Urinary bladder (tissue), 4 donors: ENCODE data around the gene OR56A1. TPM values are rescaled to one million over a fixed set of nuclear protein-coding genes. Genes with fewer than 3 reads are reported as not detected.
"Not testable (repeated sequence)": the region's sequence is repeated elsewhere in the genome, so short reads cannot be mapped to it uniquely, and the experiment has no call there.

Experiments used
- DNase-seq: peaks from one replicate; pipeline ENCODE4 v3.0.0-alpha.2; 2015; ENCODE audit errors: extremely low spot score
- H3K27ac ChIP-seq: one replicate; pipeline ENCODE4 v1.5.1; 2013; ENCODE audit warnings: low read depth, mild to moderate bottlenecking, moderate library complexity
- H3K36me3 ChIP-seq: one replicate; pipeline ENCODE4 v1.6.1; 2013; ENCODE audit warnings: mild to moderate bottlenecking, moderate library complexity; ENCODE audit not compliant: insufficient read depth
- H3K4me1 ChIP-seq: one replicate; pipeline ENCODE4 v1.6.1; 2013; ENCODE audit warnings: mild to moderate bottlenecking, moderate library complexity; ENCODE audit not compliant: insufficient read depth
- H3K4me3 ChIP-seq: one replicate; pipeline ENCODE4 v1.5.1; 2013; ENCODE audit warnings: low read depth, low read length
- WGBS: extraction: QIAGEN DNeasy Blood & Tissue Kit; methylation state at CpG from one replicate; pipeline ENCODE4 v1.1.7; 2013; 5-methylcytosine and 5-hydroxymethylcytosine counted together
- polyA plus RNA-seq: library from polyadenylated mRNA; stranded (reverse); fragments of 200-250 nt; gene quantifications from one replicate; pipeline ENCODE4 v1.2.3, GENCODE V29; 2013
- total RNA-seq: library from RNA; depleted of rRNA; stranded (reverse); fragments of >200 nt; gene quantifications from one replicate; pipeline ENCODE4 v1.2.3, GENCODE V29; 2014
- donor health status: healthy with polysubstance abuse.
- donor health status: healthy.

Gene OR56A1, protein sequence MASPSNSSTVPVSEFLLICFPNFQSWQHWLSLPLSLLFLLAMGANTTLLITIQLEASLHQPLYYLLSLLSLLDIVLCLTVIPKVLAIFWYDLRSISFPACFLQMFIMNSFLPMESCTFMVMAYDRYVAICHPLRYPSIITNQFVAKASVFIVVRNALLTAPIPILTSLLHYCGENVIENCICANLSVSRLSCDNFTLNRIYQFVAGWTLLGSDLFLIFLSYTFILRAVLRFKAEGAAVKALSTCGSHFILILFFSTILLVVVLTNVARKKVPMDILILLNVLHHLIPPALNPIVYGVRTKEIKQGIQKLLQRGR
- total RNA-seq: 0.05 TPM
- not detected for polyA plus RNA-seq

GRCh38 chr11:6030708-6031405, at the start of gene OR56A1:
Gene OR56A1, minus strand, starts transcription at chr11:6030758. Its CDS starts 3,066 bp downstream, at chr11:6027692.
- no peaks in the 10 kb centered on the region for H3K36me3 ChIP-seq
- DNase-seq: no peak
- no peak within 1 kb of the TSS for H3K27ac ChIP-seq
- no peaks in the 10 kb centered on the region for H3K4me1 ChIP-seq
- no peak within 1 kb of the TSS for H3K4me3 ChIP-seq
- WGBS: 82% methylated on average over 1 of the region's 1 CpG

GRCh38 chr11:6079463-6079862, 48.9 kb upstream of the OR56A1 start:
- Histone ChIP-seq H3K4me3 (no peak overlapping the region), H3K27ac (no peak overlapping the region), H3K4me1 (no peaks in the 10 kb centered on the region), H3K36me3 (no peaks in the 10 kb centered on the region)
- WGBS: 60% methylated on average over 4 of the region's 4 CpGs
- DNase-seq: no peak

DNA sequence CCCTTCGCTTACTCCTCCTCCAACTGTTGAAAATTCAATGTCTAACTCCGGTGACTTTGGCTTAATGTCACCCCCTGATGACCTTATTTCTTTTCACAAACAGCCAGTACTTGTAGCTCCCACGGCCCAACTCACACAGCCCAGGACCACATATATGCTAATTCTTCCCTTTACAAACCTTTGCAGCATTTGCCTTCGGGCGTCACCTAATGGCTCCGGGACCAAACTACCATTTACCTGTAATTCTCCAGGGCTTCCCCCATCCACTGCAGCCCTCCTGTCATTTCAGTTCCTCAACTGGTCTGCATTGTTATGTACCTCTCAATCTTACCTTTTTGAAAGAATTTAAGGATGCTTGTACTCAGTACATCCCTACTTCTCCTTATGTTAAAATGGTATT, 47.2 kb upstream of the OR56A1 start:
- WGBS: 91% methylated on average over 6 of the region's 6 CpGs
- Histone ChIP-seq H3K4me3 (no peak overlapping the region), H3K27ac (no peak overlapping the region), H3K4me1 (no peaks in the 10 kb centered on the region), H3K36me3 (no peaks in the 10 kb centered on the region)
- DNase-seq: no peak

DNA sequence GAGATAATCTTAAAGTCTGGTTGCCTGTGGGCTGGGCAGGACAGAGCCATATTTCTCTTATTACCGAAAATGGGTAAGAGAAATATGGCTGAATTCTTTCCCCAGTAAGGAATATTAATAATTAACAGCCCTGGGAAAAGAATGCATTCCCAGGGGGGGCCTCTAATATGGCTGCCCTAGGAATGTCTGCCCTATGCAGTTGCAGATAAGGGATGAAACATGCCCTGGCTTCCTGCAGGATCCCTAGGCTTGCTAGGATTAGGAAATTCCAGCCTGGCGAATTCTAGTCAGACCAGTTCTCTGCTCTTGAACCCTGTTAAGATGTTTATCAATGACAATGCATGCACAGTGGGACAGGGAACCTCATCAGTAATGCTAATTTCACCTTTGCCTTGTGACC, 45.9 kb upstream of the OR56A1 start:
- WGBS: 81% methylated on average over 2 of the region's 2 CpGs
- not testable (repeated sequence) for DNase-seq, H3K27ac ChIP-seq, H3K4me1 ChIP-seq, H3K4me3 ChIP-seq, H3K36me3 ChIP-seq

- no peaks in the 10 kb centered on the region for H3K36me3 ChIP-seq
- H3K27ac ChIP-seq: no peak overlapping the region
- H3K4me1 ChIP-seq: no peaks in the 10 kb centered on the region
- no peak for DNase-seq
- WGBS: 57% methylated on average over 4 of the region's 4 CpGs
- H3K4me3 ChIP-seq: no peak overlapping the region
These were observed 36.9 kb upstream of the OR56A1 start for GRCh38 chr11:6067502-6067901.

DNA sequence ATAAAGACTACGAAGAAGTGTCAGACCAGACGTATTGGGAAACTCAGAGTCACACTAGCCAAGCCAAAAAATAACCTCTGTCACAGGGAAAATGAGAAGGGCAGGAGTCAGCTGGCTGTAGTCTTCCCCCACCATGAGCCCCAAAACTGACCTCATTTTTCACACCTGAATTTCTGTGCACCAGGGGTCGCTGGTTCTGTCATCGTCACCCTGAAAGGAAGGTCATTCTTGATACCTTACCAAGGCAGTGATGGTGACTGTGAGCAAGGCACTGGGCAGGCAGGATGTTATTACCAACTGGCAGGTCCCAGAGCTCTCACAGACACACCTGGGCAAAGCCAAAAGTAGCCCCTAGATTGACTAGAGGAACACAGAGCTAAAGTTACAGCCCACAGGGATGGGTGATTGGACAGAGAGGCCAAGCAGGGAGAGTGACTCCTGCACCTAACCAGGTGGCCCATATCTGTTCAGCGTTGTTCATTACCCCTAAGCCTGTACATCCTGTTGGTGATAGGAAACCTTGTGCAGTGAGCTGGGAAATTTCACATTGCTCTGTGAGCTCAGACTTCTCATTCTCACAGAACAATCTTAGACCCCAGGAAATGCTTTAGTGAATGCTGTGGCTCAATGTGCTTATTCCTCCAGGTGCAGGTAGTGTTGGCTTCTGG, 32.3 kb upstream of the OR56A1 start:
- Histone ChIP-seq H3K27ac (no peak overlapping the region), H3K4me3 (no peak overlapping the region), H3K4me1 (no peaks in the 10 kb centered on the region), H3K36me3 (no peaks in the 10 kb centered on the region)
- no peak for DNase-seq
- 59% methylated on average over 5 of the region's 5 CpGs for WGBS

- WGBS: 47% methylated on average over 3 of the region's 3 CpGs
- Histone ChIP-seq H3K36me3 (no peaks in the 10 kb centered on the region), H3K27ac (no peak overlapping the region), H3K4me3 (no peak overlapping the region), H3K4me1 (no peaks in the 10 kb centered on the region)
- DNase-seq: no peak
These were observed 30.9 kb upstream of the OR56A1 start for GRCh38 chr11:6061475-6061874.

- Histone ChIP-seq H3K4me1 (no peaks in the 10 kb centered on the region), H3K36me3 (no peaks in the 10 kb centered on the region), H3K27ac (no peak overlapping the region), H3K4me3 (no peak overlapping the region)
- 80% methylated on average over 8 of the region's 8 CpGs for WGBS
- no peak for DNase-seq
These were observed 26.9 kb upstream of the OR56A1 start for GRCh38 chr11:6057452-6057851.

GRCh38 chr11:6055569-6055968, 25.0 kb upstream of the OR56A1 start:
- Histone ChIP-seq H3K27ac (no peak overlapping the region), H3K4me3 (no peak overlapping the region), H3K4me1 (no peaks in the 10 kb centered on the region), H3K36me3 (no peaks in the 10 kb centered on the region)
- no peak for DNase-seq

DNA sequence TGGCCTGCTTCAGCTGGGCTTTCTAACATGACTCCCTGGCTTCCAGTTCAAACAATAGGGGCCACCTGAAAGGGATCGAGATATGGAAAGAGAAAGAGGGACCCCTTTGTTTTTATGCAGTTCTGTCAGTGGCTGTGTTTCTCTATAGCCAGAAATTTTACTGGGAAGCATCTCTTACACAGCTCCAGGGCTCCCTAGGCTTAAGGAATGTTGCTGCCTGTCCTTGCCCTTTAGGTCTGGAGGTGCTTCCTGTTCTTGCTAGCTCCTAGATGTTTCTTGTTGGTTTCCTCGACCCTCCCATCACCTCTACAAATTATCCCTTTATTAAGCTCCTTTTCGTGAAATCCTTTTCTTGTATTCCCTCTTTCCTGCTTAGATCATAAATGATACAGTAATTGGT, 21.8 kb upstream of the OR56A1 start:
- Histone ChIP-seq H3K27ac (no peak overlapping the region), H3K4me1 (no peaks in the 10 kb centered on the region), H3K4me3 (no peak overlapping the region), H3K36me3 (no peaks in the 10 kb centered on the region)
- WGBS: 56% methylated on average over 3 of the region's 3 CpGs
- no peak for DNase-seq

DNA sequence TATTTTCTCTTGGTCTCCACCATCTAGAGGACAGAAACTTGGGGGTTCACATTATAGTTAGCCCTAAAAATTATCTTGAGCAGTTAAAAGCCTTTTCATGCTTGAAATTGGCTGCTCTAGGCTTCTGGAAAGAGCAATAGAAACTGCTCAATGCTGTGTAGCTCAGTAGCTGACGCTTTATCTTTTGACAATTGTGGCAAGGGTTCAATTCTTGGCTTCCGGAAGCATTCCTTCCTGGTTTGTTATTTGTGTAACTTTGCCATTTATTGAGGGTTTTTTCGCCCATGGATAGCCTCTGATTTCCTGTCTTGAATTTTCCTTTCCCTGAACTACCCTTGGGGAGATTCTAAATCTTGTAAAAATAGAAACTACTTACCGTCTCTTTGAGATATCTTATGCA, 10.3 kb upstream of the OR56A1 start:
- H3K4me3 ChIP-seq: no peak overlapping the region
- WGBS: 30% methylated on average over 4 of the region's 4 CpGs

DNA sequence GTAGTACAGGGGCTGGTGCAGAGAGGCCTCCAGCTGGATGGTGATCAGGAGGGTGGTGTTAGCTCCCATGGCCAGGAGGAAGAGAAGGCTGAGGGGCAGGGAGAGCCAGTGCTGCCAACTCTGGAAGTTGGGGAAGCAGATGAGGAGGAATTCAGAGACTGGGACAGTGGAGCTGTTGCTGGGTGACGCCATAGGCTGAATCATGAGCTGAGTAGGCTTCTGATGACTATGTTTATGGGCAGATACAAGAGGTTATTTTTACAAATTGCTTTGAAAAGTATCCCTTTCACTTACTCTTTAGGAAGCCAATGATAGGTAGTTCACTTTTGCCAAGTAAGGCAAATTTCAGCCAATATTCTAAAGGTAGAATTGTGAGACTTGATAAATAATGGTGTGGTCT, 3.1 kb downstream of the OR56A1 start:
- no peak for DNase-seq
- WGBS: 89% methylated on average over 1 of the region's 1 CpG
- Histone ChIP-seq H3K36me3 (no peaks in the 10 kb centered on the region), H3K4me3 (no peak overlapping the region), H3K27ac (no peak overlapping the region), H3K4me1 (no peaks in the 10 kb centered on the region)

More for the DNA sequence above, 10.3 kb upstream of the OR56A1 start:
- H3K4me1 ChIP-seq: no peaks in the 10 kb centered on the region
- no peaks in the 10 kb centered on the region for H3K36me3 ChIP-seq
- H3K27ac ChIP-seq: no peak overlapping the region
- DNase-seq: no peak

DNA sequence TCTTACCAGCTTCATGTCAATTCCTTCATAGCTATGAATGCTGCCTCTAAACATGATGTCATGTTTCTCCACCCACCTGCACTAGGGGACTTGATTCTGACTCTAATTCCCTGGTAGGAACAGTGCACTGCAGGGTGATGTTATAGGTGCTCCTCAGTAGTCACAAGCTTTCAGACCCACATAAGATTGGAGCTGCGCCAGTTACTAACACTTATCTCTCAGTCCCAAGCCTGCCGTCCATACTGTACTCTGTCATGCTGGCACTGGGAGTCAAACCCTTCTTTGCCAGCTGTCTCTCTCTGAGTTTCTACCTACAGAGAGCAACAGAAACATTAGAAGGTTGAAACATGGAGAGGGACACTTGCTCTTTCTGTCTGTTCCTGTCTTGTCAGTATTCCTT, 5.5 kb downstream of the OR56A1 start:
- Histone ChIP-seq H3K4me1 (no peaks in the 10 kb centered on the region), H3K4me3 (no peak overlapping the region), H3K27ac (no peak overlapping the region), H3K36me3 (no peaks in the 10 kb centered on the region)
- no peak for DNase-seq
- WGBS: 54% methylated on average over 2 of the region's 2 CpGs

DNA sequence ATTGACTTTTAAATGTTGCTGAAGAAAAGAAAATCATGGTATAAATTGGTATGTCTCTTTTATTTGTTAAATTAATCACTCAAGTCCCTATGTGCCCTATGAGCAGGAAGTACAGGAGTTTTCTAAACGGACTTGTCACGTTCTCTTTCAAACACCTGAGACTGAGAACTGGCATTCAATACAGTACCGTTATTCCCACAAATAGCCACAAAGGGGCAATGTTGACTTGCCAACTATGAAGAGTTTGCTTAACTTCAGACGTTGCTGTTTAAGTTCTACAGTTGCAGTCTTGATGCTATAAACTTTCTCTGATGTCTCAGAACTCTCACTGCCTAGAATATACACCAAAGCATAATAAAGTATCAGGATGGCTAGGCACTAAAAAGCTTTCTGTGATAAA, 7.6 kb downstream of the OR56A1 start:
- WGBS: 2% methylated on average over 4 of the region's 4 CpGs
- peak; percentile 5 for DNase-seq

More for the DNA sequence above, 7.6 kb downstream of the OR56A1 start:
- no peaks in the 10 kb centered on the region for H3K4me1 ChIP-seq
- no peak overlapping the region for H3K27ac ChIP-seq
- H3K36me3 ChIP-seq: no peaks in the 10 kb centered on the region
- no peak overlapping the region for H3K4me3 ChIP-seq
